ENCODE data around the gene EHD4.

- TF ChIP-seq EZH2 (IDR thresholded peaks at IDR 0.05; ENCODE audit: borderline replicate concordance) = no peak
- no peak for TF ChIP-seq CTCF (IDR thresholded peaks at IDR 0.05; ENCODE audit: poor library complexity)
- no peak for TF ChIP-seq EZH2phosphoT487 (IDR thresholded peaks at IDR 0.05; ENCODE audit: low read depth, severe bottlenecking, unreplicated experiment)
These were observed 11.3 kb downstream of the EHD4 start for GRCh38 chr15:41961001-41961518.

All from hepatocyte (in vitro differentiated cells).